ENCODE measurements around the gene FHDC1. TPM values are rescaled to one million over a fixed set of nuclear protein-coding genes. Genes with fewer than 3 reads are reported as not detected.

FHDC1 gene
- total RNA-seq, 1 experiment from 2014 or later = 0.21 TPM

GRCh38 chr4:153008578-153009199 lies 72.6 kb downstream of the FHDC1 start:
- ChIA-PET CTCF (no interaction called here), POLR2A (no interaction called here)
- no peak for TF ChIP-seq TCF7L2 (IDR thresholded peaks at IDR 0.05; ENCODE audit: low read depth, low read length)
- TF ChIP-seq SIN3A (IDR thresholded peaks at IDR 0.05; ENCODE audit: borderline replicate concordance, insufficient read depth, low read depth, low read length) = no peak
- no peak for TF ChIP-seq POLR2AphosphoS5 (IDR thresholded peaks at IDR 0.05; ENCODE audit: low read depth, low read length)
- TF ChIP-seq REST (IDR thresholded peaks at IDR 0.05; ENCODE audit: insufficient read depth in 1 of 2, low read depth in 2 of 2, low read length in 1 of 2) = no peak
- no peak for TF ChIP-seq CTCF (IDR thresholded peaks at IDR 0.05)
- DNase-seq (ENCODE audit: low read depth, low spot score) (no peak), ATAC-seq (no peak)
- in situ Hi-C loops (cut with HindIII; ENCODE audit: low pct_unique_long_range_greater_than_20kb, low sequenced_read_pairs) = no loop called here
- no peaks in the 10 kb centered on the region for H3K27me3 ChIP-seq (ENCODE audit: control insufficient read depth, insufficient read depth, low read length)
- H3K9me3 ChIP-seq (ENCODE audit: control insufficient read depth, insufficient read depth, low read depth, low read length) = no peaks in the 10 kb centered on the region
- H3K27ac ChIP-seq (ENCODE audit: low read length) = no peak overlapping the region
- no TSS peak for BruUV-seq (replicated peaks)
- intact Hi-C loops (cut with micrococcal nuclease; ENCODE audit: unreplicated experiment) = no loop called here
- H3K4me3 ChIP-seq (ENCODE audit: low read depth in 2 of 2, low read length in 2 of 2) = no peak overlapping the region
- no peaks in the 10 kb centered on the region for H3K36me3 ChIP-seq (ENCODE audit: control insufficient read depth, insufficient read depth, low read length)
- H3K4me1 ChIP-seq (ENCODE audit: control insufficient read depth, insufficient read depth, low read length) = no peaks in the 10 kb centered on the region

GRCh38 chr4:153010146-153010545 lies 74.0 kb downstream of the FHDC1 start:
- no peak overlapping the region for H3K4me3 ChIP-seq (ENCODE audit: low read depth in 2 of 2, low read length in 2 of 2)
- ATAC-seq (no peak), DNase-seq (ENCODE audit: low read depth, low spot score) (no peak)
- H3K27me3 ChIP-seq (ENCODE audit: control insufficient read depth, insufficient read depth, low read length) = no peaks in the 10 kb centered on the region
- ChIA-PET POLR2A (no interaction called here), CTCF (no interaction called here)
- H3K27ac ChIP-seq (ENCODE audit: low read length) = no peak overlapping the region
- no peaks in the 10 kb centered on the region; the same call in 1 of the 2 replicates for H3K36me3 ChIP-seq (ENCODE audit: control insufficient read depth, insufficient read depth, low read length)
- H3K9me3 ChIP-seq (ENCODE audit: control insufficient read depth, insufficient read depth, low read depth, low read length) = no peaks in the 10 kb centered on the region
- intact Hi-C loops (cut with micrococcal nuclease; ENCODE audit: unreplicated experiment) (no loop called here), in situ Hi-C loops (cut with HindIII; ENCODE audit: low pct_unique_long_range_greater_than_20kb, low sequenced_read_pairs) (no loop called here)
- no TSS peak for BruUV-seq (replicated peaks)
- TF ChIP-seq SIN3A (IDR thresholded peaks at IDR 0.05; ENCODE audit: borderline replicate concordance, insufficient read depth, low read depth, low read length) (no peak), CTCF (IDR thresholded peaks at IDR 0.05) (no peak), TCF7L2 (IDR thresholded peaks at IDR 0.05; ENCODE audit: low read depth, low read length) (no peak), POLR2AphosphoS5 (IDR thresholded peaks at IDR 0.05; ENCODE audit: low read depth, low read length) (no peak), REST (IDR thresholded peaks at IDR 0.05; ENCODE audit: insufficient read depth in 1 of 2, low read depth in 2 of 2, low read length in 1 of 2) (no peak)
- H3K4me1 ChIP-seq (ENCODE audit: control insufficient read depth, insufficient read depth, low read length) = no peaks in the 10 kb centered on the region
